CD4-positive, alpha-beta T cell treated with Interleukin-10 for 1 hour (primary cell): ENCODE data around the gene LIAS.
"Not testable (repeated sequence)": the region's sequence is repeated elsewhere in the genome, so short reads cannot be mapped to it uniquely, and the experiment has no call there.

Experiments used
- DNase-seq: peaks from one replicate; pipeline ENCODE4 v3.0.0-alpha.2; 2020

Gene LIAS

GRCh38 chr4:39502019-39502663 is 43.3 kb downstream of the LIAS start:
- no peak for DNase-seq

GRCh38 chr4:39502664-39503035 is 43.8 kb downstream of the LIAS start:
- not testable (repeated sequence) for DNase-seq

GRCh38 chr4:39504538-39504937 is 45.7 kb downstream of the LIAS start:
- no peak for DNase-seq

DNA sequence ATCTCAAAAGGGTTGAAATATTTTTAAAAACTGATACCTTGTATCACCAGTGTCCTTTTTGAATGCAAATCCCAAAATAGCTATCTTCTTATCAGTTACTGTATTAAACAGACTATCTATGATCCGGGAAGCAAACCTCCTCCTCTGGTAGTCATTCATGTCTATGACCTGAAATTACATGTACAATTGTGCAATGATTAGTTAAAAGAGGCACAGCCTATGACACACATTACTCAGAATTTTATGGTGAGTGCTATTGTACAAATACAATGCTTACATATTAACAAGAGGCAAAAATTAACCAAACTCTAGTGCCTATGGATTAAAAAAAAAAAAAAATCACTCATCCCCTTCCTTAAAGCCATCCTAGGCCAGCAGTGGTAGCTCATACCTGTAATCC is 46.7 kb downstream of the LIAS start:
- no peak for DNase-seq

DNA sequence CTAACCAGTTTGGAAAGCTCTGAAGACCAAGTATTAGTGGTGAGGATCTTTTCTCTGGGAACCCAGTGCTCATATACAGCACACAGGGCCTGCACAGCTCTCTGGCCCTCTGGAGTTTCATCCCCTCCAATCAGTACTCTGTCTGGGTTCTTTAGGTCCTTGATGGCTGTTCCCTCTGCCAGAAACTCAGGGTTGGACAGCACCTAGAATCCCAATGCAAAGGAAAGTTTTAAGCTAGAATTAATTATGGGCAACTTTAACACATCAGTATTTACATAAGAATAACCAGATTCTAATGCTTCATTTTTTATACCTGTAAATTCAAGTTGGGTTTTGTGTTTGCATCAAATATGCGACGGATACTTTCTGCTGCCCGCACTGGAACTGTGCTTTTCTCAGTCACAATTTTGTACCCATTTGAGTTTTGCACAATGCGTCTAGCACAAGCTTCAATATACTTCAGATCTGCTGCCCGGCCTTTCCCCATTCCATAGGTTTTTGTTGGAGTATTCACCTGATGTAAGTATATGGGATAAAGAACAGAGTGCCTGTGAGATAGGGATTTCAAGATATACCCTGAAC is 51.6 kb downstream of the LIAS start:
- no peak for DNase-seq

DNA sequence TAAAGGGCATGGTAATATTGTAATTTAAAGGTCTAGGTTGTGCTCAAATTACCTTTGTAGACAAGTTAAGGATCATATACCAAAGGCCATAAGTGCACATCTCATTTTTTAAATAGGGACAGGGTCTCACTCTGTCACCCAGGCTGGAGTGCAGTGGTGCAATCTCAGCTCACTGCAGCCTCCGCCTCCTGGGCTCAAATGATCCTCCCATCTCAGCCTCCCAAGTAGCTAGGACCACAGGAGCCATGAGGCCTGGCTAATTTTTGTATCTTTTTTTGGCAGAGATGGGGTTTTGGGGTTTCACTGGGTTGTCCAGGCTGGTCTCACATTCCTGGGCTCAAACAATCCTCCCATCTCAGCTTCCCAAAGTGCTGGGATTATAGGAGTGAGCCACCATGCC is 55.4 kb downstream of the LIAS start:
- DNase-seq = not testable (repeated sequence)

GRCh38 chr4:39514888-39515401 is 56.1 kb downstream of the LIAS start:
- DNase-seq = no peak

DNA sequence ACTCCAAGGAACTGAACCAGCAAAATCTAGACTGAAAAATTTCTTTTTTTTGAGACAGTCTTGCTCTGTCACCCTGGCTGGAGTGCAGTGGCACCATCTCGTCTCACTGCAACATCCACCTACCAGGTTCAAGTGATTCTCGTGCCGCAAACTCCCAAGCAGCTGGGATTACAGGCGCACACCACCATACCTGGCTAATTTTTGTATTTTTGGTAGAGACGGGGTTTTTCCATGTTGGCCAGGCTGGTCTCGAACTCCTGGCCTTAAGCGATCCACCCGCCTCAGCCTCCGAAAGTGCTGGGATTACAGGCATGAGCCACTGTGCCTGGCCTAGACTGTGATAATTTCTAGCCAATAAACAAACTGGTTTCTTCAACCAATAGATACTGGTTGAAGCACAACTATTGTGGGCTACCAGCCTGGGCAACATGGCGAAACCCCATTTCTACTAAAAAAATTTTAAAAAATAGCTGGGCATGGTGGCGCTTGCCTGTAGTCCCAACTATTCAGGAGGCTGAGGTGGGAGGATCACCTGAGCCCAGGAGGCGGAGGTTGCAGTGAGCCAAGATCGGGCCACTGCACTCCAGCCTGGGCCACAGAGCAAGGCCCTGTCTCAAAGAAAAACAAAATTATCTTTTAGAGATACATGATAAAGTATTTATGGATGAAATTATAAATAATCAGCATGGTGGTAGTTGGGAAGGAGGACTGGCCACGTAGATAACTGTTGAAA is 57.0 kb downstream of the LIAS start:
- not testable (repeated sequence) for DNase-seq

- DNase-seq = no peak
Measured at GRCh38 chr4:39516407-39516966, 57.6 kb downstream of the LIAS start.

DNA sequence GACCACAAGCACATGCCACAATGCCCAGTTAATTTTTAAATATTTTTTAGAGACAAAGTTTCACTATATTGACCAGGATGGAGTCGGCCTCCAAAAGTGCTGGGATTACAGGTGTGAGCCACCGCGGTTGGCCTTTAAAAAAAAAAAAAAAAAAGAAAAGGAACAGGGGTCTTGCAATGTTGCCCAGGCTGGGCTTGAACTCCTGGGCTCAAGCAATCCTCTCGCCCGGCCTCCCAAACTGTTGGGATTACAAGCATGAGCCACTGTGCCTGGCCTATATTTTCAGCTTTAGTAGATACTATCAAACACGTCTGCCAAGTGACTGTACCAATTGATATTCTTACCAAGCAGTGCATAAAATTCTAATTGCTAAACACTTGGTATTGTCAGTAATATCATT is 59.6 kb downstream of the LIAS start:
- no peak for DNase-seq

DNA sequence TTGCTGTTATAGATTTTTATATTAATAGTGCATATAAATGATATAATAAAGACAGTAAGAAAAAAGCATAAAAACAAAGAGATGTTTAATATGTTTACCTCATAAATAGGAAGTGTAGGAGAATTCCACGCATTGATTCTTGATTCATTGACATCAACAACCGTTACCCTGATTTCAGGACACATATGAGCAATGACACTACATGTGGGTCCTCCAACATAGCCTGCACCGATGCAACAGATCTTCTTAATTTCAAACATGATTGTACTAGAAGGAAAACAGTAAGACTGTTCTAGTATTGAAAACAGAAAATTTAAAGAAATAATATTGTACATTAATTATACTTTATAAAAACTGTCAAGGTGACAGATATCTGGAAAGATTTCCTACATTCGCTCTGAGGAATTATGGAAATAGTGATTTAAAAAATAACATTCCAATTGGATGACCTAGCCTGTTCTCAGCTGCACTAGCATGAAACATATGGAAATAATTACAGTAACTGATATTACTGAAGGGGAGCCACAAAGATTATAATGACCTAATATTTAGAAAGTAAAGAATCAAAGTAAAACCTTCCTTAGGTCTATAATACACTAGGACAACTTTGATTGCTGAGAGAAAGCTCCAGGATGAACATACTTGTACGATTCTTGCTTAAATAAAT is 62.5 kb downstream of the LIAS start:
- DNase-seq = no peak

DNA sequence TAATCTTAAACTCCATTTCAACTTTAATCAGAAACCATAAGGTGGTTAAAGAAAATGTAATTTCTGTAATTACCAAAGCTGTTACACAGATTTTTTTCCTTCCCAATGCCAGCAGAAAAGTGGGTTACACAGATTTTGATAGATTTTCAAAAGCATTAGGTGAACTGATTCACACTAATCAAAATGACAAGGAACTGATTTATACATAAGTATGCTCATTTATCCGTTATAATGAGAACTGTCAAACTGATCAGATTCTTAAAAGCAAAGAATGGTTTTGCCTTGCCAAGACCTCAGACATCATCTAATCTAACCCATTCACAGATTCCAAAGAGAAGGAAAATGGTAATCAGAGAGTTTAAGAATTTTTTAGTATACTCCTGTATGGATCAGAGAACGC is 63.2 kb downstream of the LIAS start:
- no peak for DNase-seq

- no peak for DNase-seq
Measured at GRCh38 chr4:39524161-39524957, 65.5 kb downstream of the LIAS start.

GRCh38 chr4:39525822-39526690 is 67.2 kb downstream of the LIAS start:
- no peak for DNase-seq

DNA sequence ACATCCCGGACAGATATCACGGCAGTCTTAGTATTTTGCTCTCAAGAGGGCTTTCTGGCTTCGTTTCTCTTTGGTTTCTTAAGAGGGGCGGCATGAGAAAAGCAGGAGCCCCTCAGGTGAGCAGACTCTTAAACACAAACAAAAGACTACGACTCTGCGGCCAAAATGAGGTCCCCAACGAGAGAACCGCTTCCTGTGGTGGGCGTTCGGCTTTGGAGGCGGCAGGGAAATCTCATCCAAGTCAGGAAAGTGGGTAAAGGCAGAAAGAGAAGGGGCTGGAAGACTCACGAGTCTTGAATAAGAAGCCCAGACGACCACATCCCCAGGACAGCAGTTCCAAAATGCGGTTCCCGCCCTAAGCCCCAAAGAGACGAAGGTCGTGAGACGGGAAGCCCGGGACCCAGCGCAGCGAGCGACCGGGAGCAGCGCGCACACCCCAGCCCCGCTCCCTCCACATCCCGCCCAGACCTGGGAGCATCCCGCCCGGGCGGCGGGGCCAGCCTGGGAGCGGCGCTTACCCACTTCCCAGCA is 68.0 kb downstream of the LIAS start:
- peak; percentile 19 for DNase-seq

DNA sequence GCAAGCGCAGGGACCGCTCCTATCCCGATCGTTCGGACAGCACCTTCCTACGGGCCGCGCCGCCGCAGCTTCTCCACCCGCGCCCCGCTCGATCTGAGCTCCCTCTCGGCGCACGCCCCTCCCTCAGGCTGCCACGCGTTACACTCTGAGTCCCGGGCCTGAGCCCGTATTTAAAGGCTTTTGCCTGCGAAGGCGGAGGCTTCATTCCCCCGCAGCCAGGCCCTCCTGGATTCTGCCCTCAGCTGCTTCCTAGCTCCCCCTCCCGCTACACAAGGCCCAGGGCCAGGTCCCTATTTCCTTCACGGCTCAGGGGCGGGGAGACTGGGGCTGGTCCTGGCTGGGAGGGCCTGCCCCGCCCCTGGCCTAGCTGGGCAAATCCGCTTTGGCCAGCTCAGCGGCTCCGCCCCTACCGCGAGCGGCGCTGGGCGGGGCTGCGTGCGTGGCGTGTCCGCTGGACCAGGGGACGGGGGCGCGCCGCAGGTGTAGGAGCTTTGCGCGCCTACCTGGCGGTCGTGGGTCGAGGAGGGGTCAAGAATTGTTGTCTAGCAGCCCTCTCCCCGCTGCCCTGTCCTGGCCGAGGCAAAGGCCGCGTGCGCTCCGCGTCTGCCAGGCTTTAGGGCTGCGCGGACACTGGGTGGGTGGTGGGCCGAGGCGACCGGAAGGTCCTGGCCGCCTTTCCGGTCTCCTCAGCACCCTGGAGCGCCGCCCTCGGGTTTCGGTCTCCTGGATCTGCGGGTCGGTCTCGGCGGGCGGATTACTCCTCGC is 68.6 kb downstream of the LIAS start, which contains the start of gene UGDH:
Gene UGDH, minus strand, starts transcription at position 144 of the 765 bp plus-strand sequence. CDS start 5,927 bp downstream, outside the sequence.
- peak; percentile 91 for DNase-seq

GRCh38 chr4:39528061-39528465 is 69.2 kb downstream of the LIAS start:
- DNase-seq = no peak
